ENCODE measurements around the gene ARID1B. TPM values are rescaled to one million over a fixed set of nuclear protein-coding genes. Genes with fewer than 3 reads are reported as not detected.

Gene ARID1B
- total RNA-seq, result 10 to 100 TPM; 23.2 to 35.3 (median 30.7) TPM
- long read RNA-seq, partial matches to known transcripts, result 0 of 1 reads
- long read RNA-seq, other reads (novel, unspliced or antisense), result 1 of 1 reads

- no peaks in the 10 kb centered on the region for H3K9me3 ChIP-seq
- H3K36me3 ChIP-seq, result no peaks in the 10 kb centered on the region
- H3K4me3 ChIP-seq, result peak within 1 kb of the TSS; percentile 53 to 68 (median 66)
- intact Hi-C loops (cut with DNase I), result loop anchor here (5.0 to 10.0 kb wide), 3 partner anchors 82 to 212 kb away; no protein-coding TSS in a partner anchor
- ATAC-seq (peak; percentile 47 to 70 (median 62)), DNase-seq (peak; percentile 77 to 80 (median 78))
- H3K27ac ChIP-seq, result peak within 1 kb of the TSS; percentile 97 to 98 (median 97)
- no peaks in the 10 kb centered on the region for H3K27me3 ChIP-seq
- WGBS (ENCODE audit: insufficient coverage, low coverage, low lambda C conversion rate, missing lambda C conversion rate), result 0% methylated on average over 40 of the region's 65 CpGs
- TF ChIP-seq, protein P1, sequence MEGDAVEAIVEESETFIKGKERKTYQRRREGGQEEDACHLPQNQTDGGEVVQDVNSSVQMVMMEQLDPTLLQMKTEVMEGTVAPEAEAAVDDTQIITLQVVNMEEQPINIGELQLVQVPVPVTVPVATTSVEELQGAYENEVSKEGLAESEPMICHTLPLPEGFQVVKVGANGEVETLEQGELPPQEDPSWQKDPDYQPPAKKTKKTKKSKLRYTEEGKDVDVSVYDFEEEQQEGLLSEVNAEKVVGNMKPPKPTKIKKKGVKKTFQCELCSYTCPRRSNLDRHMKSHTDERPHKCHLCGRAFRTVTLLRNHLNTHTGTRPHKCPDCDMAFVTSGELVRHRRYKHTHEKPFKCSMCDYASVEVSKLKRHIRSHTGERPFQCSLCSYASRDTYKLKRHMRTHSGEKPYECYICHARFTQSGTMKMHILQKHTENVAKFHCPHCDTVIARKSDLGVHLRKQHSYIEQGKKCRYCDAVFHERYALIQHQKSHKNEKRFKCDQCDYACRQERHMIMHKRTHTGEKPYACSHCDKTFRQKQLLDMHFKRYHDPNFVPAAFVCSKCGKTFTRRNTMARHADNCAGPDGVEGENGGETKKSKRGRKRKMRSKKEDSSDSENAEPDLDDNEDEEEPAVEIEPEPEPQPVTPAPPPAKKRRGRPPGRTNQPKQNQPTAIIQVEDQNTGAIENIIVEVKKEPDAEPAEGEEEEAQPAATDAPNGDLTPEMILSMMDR (IDR thresholded peaks at IDR 0.05), result no peak
- peak; percentile 70 for TF ChIP-seq POLR2A (IDR thresholded peaks at IDR 0.05)
- H3K4me1 ChIP-seq, result peaks cover 0 to 28% (median 0%) of the 10 kb centered on the region in 4 donors
Observed at GRCh38 chr6:156776840-156777576, at the start of gene ARID1B. Gene ARID1B, plus strand, starts transcription at chr6:156777378. Its CDS starts 303 bp downstream, at chr6:156777681.

- Histone ChIP-seq H3K36me3 (no peaks in the 10 kb centered on the region), H3K4me3 (no peak overlapping the region), H3K4me1 (no peaks in the 10 kb centered on the region), H3K27ac (no peak overlapping the region), H3K27me3 (no peaks in the 10 kb centered on the region), H3K9me3 (no peaks in the 10 kb centered on the region)
- no peak for DNase-seq
- 61% methylated on average over 5 of the region's 5 CpGs for WGBS (ENCODE audit: insufficient coverage, low coverage, low lambda C conversion rate, missing lambda C conversion rate)
- TF ChIP-seq, protein P1 (IDR thresholded peaks at IDR 0.05), result no peak
- no peak for TF ChIP-seq POLR2A (IDR thresholded peaks at IDR 0.05)
- intact Hi-C loops (cut with DNase I), result no loop called here
- ATAC-seq, result no peak
Observed at GRCh38 chr6:156727715-156728385, 49.3 kb upstream of the ARID1B start.

DNA sequence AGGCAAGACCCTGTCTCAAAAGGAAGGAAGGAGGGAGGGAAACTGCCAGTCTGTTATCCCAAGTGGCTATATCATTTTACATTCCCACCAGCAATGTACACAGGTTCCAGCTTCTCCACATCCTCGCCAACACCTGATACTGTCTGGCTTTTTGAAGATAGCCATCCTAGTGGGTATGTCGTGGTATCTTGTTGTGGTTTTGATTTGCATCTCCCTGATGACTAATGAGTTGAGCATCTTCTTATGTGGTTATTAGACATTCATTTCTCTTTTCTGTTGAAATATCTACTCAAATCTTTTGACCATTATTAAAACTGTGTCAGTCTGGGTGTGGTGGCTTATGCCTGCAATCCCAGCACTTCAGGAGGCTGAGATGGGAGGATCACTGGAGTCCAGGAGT is 47.9 kb upstream of the ARID1B start:
- Histone ChIP-seq H3K27ac (no peak overlapping the region), H3K4me1 (no peaks in the 10 kb centered on the region), H3K4me3 (no peak overlapping the region), H3K27me3 (no peaks in the 10 kb centered on the region), H3K36me3 (no peaks in the 10 kb centered on the region), H3K9me3 (no peaks in the 10 kb centered on the region)
- DNase-seq (no peak), ATAC-seq (no peak)
- intact Hi-C loops (cut with DNase I), result no loop called here
- TF ChIP-seq POLR2A (IDR thresholded peaks at IDR 0.05), result no peak
- TF ChIP-seq, protein P1 (IDR thresholded peaks at IDR 0.05), result no peak
- 82% methylated on average over 2 of the region's 2 CpGs for WGBS (ENCODE audit: insufficient coverage, low coverage, low lambda C conversion rate, missing lambda C conversion rate)

DNA sequence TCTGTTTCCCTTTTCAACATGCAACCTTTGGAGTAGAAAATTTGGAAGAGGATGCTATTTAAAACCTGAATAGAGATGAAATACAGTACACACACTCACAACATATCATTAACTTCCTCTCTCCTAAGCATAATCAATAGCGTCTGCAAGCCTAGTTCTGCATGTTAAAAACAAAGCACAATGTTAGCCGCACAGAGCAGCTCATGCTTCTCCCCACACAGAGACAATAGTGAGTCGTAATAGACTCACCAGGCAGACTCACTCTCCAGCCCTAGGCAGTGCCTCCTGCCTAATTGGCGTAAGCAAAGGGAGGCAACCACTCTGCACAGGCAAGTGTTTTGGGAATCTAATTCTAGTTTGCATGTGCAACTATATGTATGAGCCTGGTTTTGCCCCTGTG is 45.8 kb upstream of the ARID1B start:
- Histone ChIP-seq H3K4me1 (no peaks in the 10 kb centered on the region), H3K9me3 (no peaks in the 10 kb centered on the region), H3K4me3 (no peak overlapping the region), H3K27me3 (no peaks in the 10 kb centered on the region), H3K36me3 (no peaks in the 10 kb centered on the region), H3K27ac (no peak overlapping the region)
- intact Hi-C loops (cut with DNase I), result no loop called here
- 89% methylated on average over 1 of the region's 4 CpGs for WGBS (ENCODE audit: insufficient coverage, low coverage, low lambda C conversion rate, missing lambda C conversion rate)
- ATAC-seq (no peak), DNase-seq (no peak)
- TF ChIP-seq, protein P1 (IDR thresholded peaks at IDR 0.05), result no peak
- TF ChIP-seq POLR2A (IDR thresholded peaks at IDR 0.05), result no peak
